Measurements from ENCODE around the gene ABHD5.

GRCh38 chr3:43696441-43696840, 5.7 kb downstream of the ABHD5 start:
- no peak for TF ChIP-seq EZH2 (IDR thresholded peaks at IDR 0.05)
- TF ChIP-seq POLR2AphosphoS5 (IDR thresholded peaks at IDR 0.05; ENCODE audit: borderline replicate concordance, low read depth, low read length): no peak
- TF ChIP-seq FOXP2 (optimal IDR thresholded peaks at IDR 0.05; ENCODE audit: control extremely low read depth, extremely low read length, insufficient read depth): no peak

All from SK-N-MC (cell line).